Stimulated activated CD8-positive, alpha-beta memory T cell treated with anti-CD3 and anti-CD28 coated beads, Interleukin-4, amount 100 ng/mL, for 4 hours (primary cell): ENCODE data around the gene NRP2.

Source experiments
- DNase-seq, 2 donors: peaks; one replicate each; pipeline ENCODE4 v3.0.0-alpha.2; 2020; ENCODE audit warnings: low read depth in 2 of 2, low spot score in 1 of 2

The NRP2 gene

DNA sequence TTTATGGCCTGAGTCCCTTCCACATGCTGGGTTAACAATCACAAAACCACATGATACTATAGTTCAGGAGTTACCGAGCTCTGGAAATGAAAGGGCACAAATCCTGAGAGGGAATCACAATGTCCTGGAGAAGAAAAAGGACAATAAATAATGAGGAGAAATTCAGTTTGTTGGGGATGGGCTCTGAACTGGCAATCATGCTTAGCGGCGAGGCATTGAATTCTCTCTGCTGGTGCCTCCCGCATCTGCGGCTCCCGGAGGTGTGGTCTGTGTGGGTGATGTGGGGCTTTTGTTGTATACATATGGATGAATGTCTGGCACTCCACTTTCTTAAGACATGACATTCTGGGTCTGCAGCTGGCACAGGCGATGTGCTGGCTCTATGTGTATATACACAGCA, 46.1 kb downstream of the NRP2 start:
- no peak for DNase-seq

DNA sequence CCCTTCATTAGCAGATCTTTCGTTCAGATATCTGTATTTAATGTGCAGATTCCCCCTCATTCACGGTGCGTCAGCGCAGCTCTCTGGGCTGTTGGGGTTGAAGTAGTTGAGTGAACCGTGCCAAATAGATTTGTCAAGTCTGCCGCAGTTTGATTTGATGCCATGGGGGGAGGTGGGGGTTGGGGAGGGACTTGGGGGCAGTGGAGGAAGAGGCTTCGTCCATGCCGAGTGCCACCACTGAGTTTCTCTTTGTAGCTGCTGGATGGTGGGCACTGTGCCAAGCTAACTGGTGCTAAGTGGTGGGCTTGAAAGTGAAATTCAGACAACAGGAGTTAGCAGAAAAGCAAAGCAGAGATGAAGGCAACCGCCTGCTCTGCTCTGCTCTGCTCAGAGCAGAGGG, 47.9 kb downstream of the NRP2 start:
- no peak for DNase-seq

DNA sequence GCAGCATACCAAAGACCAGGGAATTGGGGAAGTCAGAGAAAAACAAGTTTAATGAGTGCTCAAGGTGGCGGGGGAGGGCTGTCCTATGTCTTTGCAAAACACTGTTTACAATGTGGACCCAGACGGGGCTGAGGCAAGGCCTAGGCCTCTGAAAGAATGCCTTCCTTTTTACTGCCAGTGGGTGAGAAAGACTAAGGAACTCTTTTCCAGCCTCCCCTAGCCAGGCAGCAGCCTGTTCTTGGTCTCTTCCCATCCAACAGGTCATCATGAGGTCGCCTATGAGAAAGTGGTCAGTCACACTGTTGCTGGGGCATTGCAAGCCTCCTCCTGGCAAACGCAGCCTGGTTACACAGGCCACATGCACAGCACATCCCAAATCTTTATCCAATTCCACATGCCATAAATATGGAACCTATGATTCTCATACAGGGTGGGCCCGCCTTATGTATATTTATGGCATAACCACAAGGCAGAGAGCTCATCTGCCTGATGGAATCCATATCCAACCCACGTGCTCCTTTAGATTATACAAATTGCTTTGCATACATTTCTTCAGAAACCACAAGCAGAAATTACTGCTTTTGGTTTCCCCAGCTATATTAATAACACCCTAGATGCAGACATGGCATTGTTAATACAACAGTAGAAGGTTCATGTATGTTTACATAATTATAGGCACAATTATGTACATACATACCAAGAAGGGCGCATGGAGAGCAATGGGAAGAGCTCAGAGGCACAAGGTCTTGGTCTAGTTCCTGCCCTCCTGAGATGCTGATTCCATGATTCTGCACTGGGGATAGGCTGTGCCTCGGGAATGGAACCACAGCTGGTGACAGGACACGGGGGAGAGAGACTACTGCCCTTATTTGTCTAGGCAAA, 48.6 kb downstream of the NRP2 start:
- DNase-seq: no peak

DNA sequence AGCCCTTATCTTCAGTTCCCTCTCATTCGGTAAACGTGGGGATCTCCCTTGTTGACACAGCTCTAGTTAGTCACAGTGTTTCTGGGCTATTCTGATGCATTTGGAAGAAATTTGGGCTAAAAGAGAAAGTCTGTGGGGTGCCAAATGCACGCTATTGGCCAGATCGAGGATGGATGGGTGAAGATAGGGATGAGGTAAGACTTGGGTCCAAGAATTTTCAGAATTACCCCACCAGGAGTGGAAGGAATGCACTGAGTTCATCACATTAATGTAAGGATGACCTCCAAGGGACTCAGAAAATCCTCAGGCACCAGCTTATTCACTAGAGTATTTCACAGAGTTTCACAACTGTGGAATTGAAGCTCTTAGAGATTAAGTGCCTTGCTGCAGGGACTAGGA, 49.3 kb downstream of the NRP2 start:
- no peak for DNase-seq

DNA sequence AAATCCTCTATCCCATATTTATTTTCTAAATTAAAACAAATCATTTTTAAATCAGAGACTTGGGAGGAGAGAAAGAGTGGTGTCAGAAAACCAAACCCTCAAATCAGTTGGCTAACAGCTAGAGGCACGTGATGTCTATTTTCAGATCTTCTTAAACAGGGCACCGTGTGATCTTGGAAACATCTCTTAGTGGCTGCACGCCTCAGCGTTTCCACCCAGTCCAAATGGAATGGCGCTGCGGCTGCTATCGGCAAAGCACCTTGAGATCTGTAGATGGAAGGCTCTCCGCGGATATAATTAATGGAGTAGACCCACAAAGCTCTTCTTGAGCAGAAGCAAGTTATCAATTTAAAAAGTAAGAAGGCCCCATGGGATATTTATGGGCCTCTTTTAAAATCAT, 50.0 kb downstream of the NRP2 start:
- no peak for DNase-seq

DNA sequence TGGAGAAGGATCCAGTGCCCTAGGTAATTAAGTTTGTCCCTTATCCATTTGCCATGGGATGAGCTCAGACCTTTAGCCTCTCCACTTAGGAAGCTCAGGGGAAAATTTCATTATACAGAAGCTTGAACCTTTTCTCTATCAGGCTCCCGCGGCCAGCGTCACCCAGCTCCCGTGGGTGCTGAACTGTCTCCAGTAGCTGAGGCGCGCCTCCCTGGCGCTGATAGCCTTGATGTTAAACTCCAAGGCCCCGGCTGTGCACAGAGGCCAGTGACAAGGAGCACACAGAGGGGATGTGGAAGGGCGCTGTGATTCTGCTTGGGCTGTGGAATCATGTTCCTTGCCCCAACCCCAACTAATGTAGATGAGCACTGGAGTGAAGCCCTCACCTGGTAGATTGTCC, 50.8 kb downstream of the NRP2 start:
- DNase-seq: no peak

DNA sequence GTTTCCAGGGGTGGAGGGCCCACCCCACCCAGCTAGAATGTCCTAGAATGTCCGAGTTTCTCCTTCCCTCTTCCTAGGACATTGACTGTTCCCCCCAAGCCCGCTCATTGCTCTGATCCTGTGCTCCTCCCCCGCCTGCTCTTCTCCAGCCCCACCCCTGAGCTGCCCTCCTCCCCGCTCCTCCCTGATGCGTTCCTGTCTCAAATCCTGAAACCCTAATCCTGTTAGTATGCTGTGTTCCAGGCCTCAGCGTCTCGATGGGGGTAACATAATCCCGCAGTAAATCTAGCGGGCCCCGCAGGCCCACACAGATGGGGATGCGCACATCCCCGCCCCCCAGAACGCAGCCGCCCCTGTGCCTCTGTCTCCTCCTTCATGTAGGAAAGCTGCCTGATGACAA, 51.3 kb downstream of the NRP2 start:
- no peak for DNase-seq

DNA sequence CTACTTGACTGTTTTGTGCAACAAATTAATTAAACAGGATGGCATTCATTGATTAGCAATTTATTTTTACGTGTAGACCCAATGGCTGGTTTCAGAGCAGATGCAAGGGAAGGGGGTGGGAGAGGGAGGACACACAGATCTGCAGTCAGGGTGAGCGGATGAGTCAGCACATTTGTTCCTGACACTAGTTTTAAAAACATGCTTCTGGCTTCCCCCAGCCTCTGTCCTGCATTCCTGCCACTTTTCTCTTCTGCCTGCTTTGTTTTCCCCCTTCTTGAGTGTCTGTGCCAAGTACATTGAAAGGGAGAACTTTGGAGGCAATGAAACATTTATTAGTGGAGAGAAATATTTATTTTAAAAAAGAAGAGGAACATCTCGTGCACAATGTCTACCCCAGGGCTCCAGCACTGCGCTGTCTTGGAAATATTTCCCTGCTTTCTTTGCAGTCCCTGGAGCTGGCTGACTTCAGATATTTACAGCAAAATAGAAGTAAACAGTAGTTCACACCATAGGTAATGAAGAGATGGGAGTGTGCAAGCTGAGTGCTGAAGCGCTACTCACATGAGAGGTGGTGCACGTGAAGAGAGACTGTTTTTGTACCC, 52.2 kb downstream of the NRP2 start:
- DNase-seq: no peak

DNA sequence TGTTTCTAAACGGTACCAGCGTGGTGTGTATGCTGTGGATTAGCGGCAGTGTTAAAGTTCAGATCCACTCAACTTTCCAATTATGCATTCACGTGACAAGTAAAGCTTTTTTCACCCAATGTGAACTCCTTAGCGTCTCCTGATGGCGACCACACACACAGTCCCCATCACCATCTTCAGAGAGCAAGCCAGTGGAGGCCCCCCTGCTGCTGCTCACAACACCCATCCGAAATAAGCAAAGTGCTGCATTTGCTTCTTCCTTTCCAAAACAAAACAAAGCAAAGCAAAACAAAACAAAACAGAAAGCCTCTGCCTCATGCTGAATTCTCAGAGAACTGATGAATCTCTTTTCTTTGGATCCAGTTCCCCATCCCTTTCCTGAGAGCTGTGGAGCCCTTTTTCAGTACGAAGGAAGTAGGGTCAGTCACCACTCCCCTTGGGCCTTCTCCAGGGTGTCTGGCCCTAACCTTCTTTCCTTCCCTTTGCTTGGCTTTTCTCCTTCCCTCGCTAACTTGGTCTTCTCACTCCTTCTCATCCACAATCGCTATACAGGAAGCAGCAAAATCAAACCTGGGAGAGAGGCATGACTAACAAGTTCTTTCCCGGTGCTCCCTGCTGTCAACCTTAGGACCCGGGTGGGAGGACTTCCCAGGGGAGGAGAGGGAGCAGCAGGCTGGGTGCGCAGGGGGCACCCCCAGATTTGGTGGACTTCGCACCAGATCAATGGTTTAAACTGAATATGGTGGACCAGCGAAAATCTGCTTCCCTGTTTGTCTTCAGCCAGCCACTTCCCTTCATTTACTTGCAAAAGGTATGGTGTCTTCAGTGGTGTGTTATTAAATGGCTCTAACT, 56.0 kb downstream of the NRP2 start:
- DNase-seq: no peak

DNA sequence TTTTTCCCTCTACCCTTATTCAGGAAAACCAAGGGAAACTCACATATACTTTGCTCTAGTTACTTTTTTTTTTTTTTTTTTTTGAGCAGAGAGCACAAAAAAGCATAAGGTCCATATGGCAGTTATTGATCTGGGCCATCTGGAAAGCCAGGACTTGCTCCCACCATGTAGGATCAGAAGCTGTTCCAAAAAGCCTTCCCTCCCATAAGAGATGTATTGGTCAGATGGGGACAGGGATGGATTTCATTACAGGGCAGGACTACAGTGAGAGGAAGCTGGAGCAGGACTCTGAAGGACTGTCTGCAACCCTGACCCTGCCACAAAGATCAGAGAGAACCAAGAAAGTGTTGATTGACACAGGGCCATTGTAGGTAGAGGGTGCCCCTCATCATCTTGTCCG, 57.3 kb downstream of the NRP2 start:
- no peak for DNase-seq

DNA sequence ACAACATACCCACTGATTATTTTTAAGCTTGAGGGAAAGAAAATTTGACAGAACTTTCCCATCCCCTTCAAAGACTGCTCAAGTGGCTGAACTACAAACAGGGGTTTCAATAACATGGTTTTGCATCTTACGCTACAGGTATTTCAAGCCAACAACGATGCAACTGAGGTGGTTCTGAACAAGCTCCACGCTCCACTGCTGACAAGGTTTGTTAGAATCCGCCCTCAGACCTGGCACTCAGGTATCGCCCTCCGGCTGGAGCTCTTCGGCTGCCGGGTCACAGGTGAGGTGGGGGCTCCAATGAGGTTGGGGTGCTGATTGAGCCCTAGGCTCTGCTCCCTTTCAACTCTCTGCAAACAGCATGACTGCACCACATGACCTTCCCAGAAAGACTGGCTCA, 58.1 kb downstream of the NRP2 start:
- no peak for DNase-seq

DNA sequence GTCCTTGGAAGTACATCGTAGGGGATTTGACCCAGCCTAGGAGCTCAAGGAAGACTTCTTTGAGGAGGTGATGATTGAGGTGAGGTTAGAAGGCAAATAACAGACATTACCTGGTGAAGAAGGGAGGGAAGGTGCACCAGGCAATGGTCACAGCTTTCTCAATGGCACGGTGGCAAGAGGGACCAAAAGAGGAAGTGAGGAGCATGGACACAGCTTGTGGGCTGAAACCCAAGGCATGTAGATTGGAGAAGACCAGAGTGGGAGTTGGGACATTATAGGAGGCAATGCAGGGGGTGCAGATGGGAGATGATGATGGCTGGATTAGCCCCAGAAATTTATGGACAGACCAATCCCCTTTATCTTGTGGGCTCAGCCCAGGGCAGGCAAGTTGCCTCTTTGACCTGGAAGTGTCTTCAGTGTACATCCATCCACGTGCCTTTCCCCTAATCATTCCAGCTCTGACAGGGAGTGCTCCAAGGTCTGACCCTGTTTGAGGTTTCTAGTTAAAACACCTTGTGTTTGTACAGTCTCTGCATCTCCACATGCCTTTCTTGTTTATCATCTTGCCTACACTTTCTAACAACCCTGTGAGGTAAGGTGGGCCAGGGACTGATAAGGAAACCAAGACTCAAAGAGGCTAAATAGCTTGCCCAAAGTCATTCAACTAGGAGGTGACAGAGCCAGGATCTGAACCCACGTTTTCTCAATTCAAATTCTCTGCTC, 59.1 kb downstream of the NRP2 start:
- no peak for DNase-seq

DNA sequence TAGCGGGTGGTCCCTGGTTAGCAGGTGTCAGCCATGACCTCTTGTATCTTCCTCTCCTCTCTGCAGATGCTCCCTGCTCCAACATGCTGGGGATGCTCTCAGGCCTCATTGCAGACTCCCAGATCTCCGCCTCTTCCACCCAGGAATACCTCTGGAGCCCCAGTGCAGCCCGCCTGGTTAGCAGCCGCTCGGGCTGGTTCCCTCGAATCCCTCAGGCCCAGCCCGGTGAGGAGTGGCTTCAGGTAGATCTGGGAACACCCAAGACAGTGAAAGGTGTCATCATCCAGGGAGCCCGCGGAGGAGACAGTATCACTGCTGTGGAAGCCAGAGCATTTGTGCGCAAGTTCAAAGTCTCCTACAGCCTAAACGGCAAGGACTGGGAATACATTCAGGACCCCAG, 60.8 kb downstream of the NRP2 start:
- DNase-seq: no peak

DNA sequence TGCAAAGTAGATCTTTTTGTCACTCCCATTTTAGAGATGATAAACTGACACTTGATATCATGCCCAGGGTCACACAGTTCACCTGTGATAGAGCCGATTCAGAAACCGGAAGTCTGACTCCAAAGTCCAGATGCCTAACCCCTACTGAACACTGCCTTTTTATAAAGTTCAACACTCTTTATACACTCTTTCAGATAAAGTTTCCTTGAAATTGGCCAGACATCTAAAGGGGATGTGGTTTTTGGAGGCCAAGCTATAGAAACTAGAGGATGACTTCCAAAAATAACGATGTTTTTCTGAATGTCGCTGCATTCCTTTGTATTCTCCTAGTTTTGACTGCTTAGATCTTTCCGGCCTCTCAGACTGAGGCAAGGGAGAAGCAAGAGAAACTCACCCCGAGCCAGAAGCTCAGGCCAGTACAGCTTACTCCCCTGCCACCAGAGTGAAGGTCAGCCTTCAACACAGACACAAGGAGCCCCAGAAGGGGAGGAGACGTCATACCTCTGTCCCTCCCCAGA, 61.8 kb downstream of the NRP2 start:
- DNase-seq: no peak

DNA sequence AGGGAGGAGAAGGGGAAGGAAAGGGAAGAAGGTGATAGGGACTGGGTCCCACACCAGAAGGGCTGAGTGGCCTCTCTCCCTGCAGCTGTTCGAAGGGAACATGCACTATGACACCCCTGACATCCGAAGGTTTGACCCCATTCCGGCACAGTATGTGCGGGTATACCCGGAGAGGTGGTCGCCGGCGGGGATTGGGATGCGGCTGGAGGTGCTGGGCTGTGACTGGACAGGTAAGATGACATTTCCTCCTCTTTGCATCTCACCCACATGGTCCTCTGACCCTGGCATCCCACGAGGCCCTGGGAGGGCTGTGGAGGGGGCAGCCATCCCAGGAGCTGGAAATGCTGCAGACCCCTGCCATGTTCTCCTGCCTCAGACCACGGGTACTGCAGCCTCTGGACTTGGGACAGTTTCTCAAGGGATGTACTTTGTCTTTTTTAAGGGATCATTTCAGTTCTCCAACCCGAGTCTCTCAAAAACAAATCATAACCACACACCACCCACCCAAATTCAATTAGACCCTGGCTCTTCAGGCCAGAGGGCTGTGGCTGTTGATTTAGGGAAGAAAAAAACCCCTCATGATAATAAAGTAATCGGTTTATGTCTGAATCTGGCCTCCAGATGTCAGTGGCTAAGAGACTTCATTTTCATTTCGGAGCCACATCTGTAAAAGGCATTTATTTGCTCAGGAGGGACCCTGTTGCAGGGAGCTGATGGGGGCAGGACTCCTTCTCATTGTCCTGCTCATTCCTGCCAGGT, 63.5 kb downstream of the NRP2 start:
- no peak for DNase-seq

DNA sequence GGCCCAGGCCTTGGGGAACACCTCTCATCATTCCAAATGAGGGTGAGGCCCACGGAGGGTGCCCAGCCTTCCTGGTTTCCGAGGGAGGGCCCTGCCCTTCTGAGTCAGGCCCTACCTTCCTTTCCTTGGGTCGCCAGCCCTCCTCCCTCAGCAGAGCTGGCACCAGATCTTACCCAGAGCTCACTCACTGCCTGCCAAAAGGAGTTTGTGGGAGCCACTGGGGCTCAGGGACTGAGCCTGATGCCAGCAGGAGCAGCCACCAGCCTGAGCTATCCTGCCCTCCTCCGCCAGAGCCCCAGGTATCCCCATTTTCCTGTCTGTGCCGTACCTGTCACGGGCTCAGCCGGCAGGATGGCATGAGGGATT, 64.1 kb downstream of the NRP2 start:
- DNase-seq: no peak

DNA sequence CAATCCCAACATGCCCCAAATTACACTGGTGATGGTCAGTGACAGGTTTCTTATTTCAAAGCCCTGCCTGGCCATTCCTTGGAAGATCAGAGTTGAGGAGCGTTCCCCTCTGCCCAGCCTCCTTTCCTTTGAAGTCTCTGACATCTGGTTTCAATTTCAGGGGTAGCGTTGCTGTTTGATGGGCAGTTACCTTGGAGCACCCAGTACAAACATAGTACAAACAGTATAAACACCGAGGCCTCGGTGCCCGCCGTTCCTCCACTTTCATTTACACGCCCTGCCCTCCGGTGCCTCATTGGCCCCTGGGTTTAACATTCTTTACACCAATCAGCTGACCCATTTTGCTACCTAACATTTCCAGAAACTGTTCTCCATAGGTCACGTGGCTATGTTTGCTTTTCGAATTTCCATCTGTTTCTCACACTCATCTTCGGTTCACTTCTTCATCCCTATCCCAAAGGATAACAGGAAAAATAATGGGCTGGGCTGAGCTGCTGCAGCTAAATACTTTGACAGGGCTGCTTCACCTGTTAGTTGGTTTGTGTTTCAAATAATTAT, 65.6 kb downstream of the NRP2 start:
- no peak for DNase-seq

DNA sequence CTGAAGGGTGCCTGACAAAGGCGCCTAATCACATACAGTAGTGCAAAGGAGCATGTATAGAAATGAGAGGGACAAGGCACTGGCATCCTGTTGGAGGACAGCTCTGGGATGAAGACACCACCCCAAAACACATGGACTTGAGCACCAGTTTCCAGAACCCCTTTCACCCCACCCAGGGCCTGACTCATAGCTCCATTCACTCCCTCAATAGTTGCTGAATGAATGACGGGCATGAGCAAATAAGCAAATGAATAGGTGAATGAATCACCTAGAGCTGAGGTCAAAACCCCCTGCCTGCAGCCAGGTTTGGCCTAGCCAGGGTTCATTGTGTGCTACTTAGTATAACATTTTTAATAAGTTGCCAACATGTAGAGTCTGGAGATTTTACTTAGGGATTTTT, 66.3 kb downstream of the NRP2 start:
- DNase-seq: no peak

DNA sequence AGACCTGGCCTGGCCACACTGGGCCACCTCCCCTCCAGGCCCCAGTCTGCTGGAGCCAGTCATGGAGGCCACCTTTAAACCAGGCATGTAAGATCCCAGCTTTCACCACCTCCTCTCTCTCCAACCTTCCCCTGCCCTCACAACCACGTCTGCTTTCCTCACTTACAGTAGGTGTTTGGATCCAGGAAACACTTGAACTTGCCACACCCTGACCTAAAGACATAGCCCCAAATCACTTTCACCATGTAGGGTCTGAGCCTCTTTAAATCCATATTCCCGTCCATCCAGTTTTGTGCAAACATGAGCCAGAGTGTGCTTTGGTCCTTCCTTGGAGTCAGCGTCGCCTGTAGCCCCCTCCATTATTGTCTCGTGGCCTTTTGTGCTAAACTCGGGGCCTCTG, 66.8 kb downstream of the NRP2 start:
- no peak for DNase-seq

DNA sequence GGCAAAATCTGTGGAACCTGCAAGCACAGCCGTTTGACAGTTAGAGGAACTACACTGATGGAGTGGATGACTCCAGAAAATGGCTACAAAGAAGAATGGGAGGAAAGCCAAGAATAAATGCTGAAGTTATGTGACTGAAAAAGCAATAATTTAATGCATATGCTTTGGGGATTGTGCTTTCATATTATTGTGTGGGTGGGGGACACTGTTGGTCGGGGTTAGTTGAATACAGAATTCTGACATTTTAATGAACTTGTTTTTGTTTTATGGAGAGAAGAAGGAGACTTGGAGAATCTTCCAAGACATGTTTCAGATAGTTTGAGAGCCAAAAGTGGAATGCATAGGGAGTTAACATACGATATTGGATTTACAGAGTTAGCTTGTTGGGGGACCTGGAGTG, 68.5 kb downstream of the NRP2 start:
- no peak for DNase-seq
